HG02884 (cell line): ENCODE results near the gene REM1.
"Not testable (repeated sequence)": the region's sequence is repeated elsewhere in the genome, so short reads cannot be mapped to it uniquely, and the experiment has no call there.

Source experiments
- ATAC-seq: cut with Tn5 transposase; IDR thresholded peaks from one replicate; pipeline ENCODE4 v1.9.1; 2021; ENCODE audit warnings: mild to moderate bottlenecking, moderate library complexity; ENCODE audit not compliant: unreplicated experiment

The REM1 gene

DNA sequence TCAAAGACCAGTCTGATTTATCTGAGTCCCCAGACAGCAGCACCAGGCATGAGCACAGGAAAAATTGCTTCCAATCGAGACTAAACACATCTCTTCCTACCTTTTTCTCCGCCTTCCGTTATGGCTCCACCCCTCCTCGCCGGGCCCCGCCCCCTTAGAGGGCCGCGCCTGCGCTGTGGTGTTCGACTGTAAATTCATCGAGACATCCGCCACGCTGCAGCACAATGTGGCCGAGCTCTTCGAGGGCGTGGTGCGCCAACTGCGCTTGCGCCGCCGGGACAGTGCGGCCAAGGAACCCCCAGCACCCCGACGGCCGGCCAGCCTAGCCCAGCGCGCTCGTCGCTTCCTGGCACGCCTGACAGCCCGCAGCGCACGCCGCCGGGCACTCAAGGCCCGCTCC lies 8.9 kb downstream of the REM1 start:
- ATAC-seq: no peak

DNA sequence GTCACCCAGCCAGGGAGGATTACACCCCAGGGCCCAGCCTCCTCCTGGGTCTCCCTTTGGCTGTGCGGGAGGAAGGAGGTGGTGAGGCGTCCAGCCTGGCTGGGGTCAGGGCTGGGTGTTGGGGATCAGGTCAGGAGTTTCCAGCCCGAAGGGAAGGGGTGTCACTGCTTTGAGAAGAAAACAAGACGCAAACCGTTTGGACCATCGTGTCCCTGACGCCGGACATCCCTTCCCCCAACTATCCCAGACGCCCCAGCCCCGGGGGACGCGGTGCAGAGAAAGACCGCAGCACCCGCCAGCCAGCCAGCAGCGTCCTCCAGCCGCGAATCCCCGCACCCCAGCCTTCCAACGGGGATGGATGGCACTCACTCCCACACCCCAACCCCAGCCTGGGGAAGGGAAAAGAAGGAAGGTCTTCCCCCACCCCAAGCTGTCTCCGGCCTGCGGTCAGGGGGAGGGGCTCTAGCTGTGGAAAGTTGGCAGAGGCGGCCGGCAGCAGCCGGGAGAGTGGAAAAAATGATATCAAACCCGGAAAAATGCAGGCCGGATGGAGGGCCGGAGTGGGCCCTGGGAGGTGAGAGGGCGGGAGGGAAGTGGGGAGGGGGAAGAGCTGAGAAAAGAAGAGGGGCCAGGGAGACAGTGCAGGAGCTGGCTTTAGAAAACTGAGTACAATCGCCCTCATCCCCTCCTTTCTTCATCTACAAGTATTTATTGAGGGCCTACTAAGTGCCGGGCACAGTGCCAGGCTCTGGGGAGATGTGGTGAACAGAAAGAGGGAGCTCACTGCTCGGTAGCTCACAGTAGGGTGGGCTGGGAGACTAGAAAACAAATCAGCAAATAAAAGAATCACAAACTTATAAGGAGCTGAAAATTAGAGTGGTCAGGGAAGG lies 10.6 kb downstream of the REM1 start:
- no peak for ATAC-seq

GRCh38 chr20:31488115-31488514 lies 13.0 kb downstream of the REM1 start:
- no peak for ATAC-seq

- no peak for ATAC-seq
These were observed 14.1 kb downstream of the REM1 start for GRCh38 chr20:31489152-31489551.

DNA sequence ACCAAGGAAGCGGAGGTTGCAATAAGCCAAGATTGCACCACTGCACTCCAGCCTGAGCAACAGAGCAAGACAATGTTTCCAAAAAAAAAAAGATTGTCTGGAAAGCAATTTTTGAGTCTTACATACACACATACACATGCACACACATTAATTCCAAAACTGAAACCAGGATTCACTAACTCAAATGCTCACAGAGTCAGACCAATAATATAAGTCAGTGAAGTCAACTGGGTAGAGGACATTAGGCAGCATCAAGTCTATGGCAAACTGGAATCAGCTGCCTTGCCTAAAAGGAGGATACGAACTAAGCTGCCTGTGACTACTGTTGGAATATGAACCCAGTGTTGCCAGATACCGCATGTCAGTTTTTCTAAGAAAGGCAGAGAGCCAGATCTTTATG lies 15.7 kb downstream of the REM1 start:
- no peak for ATAC-seq

- no peak for ATAC-seq
These were observed 19.0 kb downstream of the REM1 start for GRCh38 chr20:31494131-31494530.

DNA sequence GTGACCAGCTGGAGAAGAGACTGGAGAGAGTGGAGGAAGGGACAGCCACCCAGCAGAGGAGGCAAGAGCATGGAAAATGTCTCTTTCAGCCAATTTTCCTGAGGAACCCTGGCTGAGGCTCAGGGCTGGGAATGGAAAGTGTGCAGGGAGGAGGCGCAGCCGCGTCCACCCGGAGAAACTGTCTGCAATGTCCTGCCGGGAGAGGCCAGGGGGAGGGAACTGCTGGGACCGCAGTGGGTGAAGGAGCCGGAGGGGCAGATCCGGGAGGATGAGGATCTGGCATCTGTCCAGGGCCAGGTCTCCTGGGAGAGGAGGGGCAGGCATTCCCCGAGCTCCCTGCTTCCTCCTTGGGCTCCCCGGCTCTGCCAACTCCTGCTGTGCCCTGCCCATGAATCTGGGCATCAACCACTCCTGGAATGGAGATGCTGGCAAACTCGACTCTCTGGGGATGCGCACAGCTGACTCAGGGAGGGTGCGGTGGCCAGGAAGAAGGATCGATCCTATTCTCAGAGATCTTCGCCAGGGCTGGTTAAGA lies 21.7 kb downstream of the REM1 start:
- ATAC-seq: no peak

DNA sequence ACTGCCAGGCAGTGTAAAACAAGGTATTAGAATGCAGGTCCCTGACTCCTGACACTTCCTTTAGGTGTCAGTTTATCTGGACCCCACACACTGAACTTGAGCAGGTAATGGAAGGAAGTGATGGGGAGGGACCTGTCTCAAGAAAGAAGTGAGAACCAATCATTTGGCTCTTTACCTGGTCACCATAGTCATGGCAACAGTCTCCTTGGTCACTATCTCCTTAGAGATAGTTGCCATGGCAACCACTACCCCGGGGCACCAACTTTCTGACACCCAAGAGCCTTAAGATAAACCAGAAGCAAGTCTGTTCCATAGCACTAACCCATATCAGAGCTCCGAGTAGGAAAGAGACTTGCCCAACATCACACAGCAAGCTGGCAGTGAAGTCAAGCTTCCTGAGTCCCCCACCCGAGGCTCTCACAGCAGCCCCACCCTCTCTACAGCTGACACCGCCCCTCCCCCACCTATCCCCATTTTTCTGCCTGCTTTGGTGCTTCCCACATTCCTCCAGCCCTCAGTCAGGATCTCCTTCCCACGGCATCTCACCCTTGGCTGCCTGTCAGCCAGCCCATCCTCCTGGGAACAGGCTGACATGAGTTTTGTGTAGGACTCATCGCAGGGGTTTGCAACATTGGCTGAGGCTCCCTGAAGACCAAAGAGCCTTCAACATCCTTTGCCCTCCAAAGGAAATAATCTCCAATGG lies 22.9 kb downstream of the REM1 start:
- ATAC-seq: no peak

- ATAC-seq: no peak
These were observed 25.4 kb downstream of the REM1 start for GRCh38 chr20:31500527-31500926.

- ATAC-seq: peak; percentile 96
These were observed 28.0 kb downstream of the REM1 start for GRCh38 chr20:31502884-31503673.

DNA sequence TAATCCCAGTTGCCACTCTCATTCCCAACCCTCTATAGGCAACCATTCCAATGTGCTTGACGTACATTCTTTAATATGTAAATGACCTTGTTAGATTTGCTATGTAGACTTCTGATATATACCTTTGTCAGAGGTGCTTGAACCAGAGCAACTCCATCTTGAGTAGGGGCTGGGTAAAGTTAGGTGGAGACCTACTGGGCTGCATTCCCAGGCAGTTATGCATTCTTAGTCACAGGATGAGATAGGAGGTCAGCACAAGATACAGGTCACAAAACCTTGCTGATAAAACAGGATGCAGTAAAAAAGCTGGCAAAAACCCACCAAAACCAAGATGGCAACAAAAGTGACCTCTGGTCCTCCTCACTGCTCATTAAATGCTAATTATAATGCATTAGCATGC lies 30.8 kb downstream of the REM1 start:
- ATAC-seq: no peak

DNA sequence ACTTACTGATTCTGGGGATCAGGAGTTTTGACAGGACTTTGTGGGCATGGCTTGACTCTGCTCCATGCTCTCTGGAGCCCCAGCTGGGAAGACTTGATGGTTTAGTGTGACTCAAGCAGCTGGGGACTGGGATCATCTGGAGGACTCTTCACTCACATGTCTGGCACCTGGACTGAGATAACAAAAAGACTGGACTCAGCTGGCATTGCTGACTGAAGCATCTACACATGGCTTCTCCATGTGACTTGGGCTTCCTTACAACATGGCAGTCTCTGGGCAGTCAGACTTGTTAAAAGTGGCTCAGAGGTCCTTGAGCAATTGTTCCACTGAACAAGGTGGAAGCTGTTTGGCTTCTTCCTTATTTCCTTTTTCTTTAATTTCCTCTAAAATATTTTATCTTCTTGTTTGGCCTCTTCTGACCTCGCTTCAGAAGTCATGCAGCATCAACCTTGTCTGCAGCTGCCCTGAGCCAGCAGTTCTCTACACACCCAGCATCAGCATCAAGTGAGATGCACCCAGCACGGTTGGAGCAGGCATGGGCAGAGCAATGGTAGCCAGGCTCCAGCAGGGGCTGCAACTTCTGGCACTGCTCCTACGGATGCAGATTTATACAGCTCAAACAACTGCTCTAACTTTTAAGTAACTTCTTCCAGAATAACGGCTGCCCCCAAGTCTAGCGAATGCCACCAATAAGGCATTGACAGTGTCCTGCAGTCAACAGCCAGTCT lies 33.6 kb downstream of the REM1 start:
- no peak for ATAC-seq

GRCh38 chr20:31514154-31515071 lies 39.3 kb downstream of the REM1 start, which contains the start of gene HM13:
TSS of gene HM13 (plus strand) at chr20:31514442. CDS start at chr20:31514552, 110 bp downstream.
- ATAC-seq: peak; percentile 84

- no peak for ATAC-seq
These were observed 40.1 kb downstream of the REM1 start for GRCh38 chr20:31515072-31515774.

GRCh38 chr20:31515775-31516107 lies 40.7 kb downstream of the REM1 start:
- ATAC-seq: no peak

DNA sequence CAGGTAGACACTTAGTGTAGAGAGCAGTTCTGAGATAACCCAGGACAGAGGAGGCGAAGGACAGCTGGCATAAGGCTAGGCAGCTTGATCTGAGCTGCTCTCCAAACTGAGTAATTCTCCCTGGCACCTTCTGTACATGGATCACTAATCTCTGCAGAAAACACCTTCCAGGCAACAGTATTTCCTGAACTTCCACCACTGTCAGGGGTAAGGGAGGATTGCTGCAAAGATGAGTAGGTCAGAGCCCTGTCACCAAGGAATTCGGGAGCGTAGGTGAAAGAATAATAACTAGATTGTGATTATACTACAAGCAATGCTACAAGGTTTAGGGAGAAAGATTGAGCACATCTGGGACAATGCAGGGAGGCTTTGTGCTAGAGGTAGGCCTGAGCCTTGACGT lies 41.1 kb downstream of the REM1 start:
- no peak for ATAC-seq

DNA sequence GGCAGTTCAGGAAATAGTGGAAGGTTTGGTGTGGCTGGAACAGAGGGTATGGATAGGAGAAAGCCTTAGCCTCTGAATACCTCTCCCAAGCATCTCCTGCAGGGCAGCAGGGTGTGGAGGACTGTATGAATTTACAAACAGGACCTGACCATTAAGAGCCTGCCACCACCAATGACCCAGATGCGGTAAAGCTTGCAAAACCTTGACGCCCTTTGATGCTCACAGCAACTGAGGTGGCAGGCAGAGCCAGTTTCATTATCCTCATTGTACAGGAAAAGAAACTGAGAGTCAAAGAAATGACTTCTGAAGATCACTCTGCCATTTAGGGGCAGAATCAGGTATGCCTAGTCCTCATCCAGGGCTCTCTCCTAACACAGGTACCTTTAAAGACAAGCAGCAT lies 41.6 kb downstream of the REM1 start:
- no peak for ATAC-seq

- ATAC-seq: no peak
These were observed 42.3 kb downstream of the REM1 start for GRCh38 chr20:31517373-31517772.

GRCh38 chr20:31521267-31521666 lies 46.2 kb downstream of the REM1 start:
- ATAC-seq: not testable (repeated sequence)
